ENCODE measurements around the gene RGS6.
A peak's percentile ranks its signal among the peaks of the same experiment; 100 is the strongest.

Gene RGS6

GRCh38 chr14:72535485-72535884 is 603.3 kb downstream of the RGS6 start:
- DNase-seq, result peak in 1 of 5 donors; percentile 78

DNA sequence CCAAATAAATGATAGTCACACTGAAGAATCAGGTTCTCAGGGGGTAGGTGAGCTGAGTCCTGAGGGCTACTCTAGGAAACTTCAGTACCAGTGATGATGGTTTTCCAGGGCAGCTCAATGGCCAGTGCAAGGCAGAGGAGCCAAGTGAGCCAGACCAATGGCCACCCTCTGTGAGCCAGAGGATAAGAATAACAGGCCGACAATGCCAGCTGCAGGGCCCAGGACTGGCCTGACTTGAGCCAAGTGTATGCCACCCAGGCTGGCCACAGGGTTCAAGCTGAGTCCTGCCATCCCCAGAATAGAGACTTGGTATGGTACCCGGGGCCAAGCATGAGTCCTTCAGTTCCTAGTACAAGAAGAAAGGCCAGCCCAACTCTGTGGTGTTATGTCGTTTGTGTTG is 606.2 kb downstream of the RGS6 start:
- DNase-seq, result no peak

DNA sequence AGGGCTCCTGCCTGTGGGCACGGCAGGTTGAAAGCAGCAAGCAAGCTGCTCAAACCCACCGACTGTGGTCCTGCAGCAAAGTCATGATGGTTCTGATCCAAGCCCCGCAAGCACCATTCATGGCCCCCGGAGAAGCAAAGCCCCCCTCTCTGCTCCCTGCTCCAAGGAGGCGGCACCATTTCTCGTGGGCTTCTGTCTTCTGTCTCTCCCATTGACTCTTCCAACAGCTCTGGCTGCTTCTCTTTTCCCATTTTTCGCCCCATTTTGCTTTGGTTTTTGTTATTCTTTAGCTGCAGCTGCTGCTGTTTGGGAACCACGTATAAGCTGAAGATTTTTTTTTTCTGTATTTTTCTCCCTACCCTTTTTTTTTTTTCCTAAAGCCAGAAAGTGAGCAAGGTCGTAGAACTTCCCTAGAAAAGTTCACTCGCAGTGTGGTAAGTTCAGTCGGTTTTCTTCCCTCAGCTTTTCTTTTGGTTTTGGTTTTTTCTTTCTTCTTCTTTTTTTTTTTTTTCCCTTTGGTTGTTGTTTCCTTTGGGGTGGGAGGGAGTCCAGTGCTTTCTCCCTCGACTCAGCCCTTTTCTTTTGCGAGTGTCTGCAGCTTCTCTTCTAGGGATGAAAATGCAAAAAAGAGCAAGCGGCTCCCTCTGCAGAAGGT is 607.6 kb downstream of the RGS6 start:
- no peak for DNase-seq

DNA sequence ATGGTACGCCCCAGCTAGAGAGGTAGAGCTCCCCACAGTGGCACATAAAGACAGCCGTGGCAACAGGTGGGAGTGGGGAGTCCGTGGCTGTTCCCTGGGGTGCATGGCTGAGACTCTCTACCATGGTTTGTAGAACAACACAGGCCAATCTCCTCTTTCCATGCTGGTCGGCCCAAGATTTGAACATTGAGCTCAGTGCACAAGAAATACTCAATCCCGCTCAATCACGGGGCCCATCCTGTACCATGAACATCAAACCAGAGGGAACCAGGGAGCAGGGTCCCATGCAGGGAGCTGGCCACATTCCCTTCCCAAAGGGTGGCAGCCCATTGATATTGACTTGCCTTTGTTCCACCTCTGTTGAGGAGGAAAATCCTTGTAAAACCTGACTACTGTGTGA is 608.6 kb downstream of the RGS6 start:
- no peak for DNase-seq

- no peak for DNase-seq
These were observed 609.3 kb downstream of the RGS6 start for GRCh38 chr14:72541546-72541945.

- no peak for DNase-seq
These were observed 611.1 kb downstream of the RGS6 start for GRCh38 chr14:72543341-72543740.

DNA sequence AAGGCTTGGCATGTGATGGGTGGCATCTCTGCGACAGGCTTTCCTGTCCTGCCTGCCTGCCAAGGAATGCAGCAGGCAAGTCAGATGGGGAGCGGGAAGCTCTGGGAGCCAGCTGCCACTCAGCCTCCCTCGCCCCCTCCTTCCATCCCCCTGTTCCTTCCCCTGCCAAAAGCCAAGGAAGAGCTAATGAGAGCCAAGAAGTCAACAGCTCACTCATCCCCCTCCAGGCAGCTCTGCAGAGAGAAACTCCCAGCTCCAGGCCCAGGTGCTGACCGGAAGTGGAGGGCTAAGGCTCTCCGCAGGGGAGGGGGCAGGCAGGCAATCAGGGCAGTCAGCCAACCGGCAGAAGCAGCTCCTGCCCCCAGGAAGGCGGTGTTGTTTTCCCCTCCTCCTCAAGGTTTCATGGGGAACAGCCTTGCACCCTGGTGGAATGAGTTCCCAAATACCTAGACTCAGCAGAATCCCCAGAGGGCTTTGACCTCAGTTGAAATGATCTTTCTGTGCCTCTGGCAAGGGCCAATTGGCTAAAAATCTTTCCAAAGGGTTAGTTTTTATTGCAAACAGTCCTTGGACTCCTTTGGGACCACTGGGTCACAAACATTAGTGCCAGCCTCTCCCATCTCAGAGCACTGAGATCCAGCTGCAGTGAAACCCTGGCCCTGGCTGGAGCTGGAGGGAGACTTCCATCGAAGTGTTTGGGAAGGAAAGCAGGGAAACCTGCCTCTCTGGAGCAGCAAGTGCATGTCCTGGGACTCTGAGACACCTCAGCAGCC is 612.6 kb downstream of the RGS6 start:
- DNase-seq, result no peak

GRCh38 chr14:72545411-72546311 is 613.4 kb downstream of the RGS6 start:
- DNase-seq, result no peak

GRCh38 chr14:72546344-72547016 is 614.3 kb downstream of the RGS6 start:
- DNase-seq, result no peak

DNA sequence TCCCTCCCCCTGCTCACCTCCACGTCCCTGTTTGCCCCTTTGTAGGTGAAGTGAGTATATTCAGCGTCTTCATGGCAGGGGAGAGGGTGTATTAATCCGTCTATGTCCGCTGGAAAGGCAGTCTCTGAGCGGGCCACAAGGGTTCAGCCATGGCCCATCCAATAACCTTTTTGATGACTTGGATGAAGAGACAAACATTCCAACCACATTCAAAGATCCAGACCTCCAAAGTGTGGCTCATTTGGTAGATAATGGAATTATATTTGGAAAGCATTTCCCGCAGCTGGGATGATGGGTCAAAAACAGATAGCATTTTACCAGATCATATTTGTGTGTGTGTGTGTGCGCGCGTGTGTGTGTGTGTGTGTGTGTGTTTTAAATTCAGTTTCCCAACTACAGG is 615.8 kb downstream of the RGS6 start:
- no peak for DNase-seq

- DNase-seq, result no peak
These were observed 616.8 kb downstream of the RGS6 start for GRCh38 chr14:72549026-72549425.

GRCh38 chr14:72549854-72550253 is 617.6 kb downstream of the RGS6 start:
- DNase-seq, result no peak

DNA sequence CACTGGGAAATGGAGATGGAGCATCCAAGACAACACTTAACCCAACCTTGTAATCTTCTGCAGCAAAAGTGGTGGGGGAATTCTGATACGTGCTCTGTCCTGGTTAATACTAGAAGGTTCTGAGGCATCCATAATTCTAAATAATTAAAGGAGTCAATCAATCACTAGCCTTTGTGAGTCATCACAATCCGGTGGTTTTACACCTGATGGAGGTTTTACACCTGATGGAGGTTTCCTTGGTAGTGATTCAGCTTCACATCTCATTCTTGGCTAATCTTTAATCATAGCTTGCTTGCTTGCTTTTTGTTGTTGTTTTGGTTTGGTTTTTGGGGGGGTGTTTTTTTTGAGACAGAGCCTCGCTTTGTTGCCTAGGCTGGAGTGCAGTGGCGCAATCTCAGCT is 618.3 kb downstream of the RGS6 start:
- no peak for DNase-seq

- DNase-seq, result no peak
These were observed 620.0 kb downstream of the RGS6 start for GRCh38 chr14:72552236-72552635.

DNA sequence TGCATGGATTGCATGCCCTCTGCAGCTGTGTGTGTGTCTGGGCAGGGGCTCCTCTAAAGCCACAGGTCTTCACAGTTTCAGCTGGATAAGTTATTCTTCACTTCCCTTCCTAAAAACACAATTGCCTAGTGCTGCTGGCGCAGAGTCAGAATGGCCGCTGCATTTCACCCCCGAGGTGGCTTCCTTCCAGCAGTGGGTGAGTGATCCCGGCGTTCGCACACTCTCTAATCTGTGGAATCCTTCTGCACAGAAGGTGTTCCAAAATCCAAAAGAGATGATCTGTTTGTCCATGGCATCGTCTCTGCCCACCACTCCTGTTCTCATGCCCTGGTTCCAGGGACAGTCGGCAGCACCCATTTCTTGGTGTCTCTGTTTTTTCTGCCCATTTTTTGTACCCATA is 620.9 kb downstream of the RGS6 start:
- no peak for DNase-seq

DNA sequence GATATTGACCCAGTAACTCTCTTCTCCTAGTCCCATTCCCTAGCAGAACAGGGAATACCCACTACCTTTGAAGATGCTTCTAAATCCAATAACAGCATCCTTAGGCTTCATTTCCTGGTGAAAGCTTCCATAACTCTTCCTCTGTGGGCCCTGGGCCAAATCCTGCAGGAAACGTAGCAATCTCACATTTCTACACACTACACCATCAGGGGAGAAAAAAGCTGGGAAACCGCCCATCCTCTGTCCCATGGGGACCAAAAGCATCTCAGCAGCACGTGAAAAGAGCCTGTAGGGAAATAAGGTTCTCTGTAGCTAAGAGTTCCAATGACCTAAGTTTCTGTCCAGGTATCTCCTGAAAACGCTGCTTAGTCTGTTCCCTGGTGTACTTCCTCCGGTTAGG is 621.4 kb downstream of the RGS6 start:
- no peak for DNase-seq

DNA sequence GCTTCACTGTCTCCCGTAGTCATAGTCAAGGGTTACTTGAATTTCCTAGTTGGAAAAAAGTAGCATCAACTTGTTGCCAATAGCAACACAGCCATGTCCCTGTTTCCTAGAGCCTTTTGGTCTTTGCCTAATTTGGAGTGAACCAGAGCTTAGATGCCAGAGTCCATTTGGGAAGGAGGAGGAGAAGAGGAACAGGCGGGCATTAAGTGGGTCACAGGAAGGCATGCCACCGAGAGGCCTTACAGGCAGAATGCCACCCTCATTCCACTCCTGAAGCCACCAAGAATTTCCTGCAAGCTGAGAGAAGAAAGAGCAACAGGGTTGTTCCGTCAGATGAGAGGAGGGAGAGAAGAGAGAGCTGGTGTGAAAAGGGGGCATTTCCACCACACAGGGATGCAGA is 622.2 kb downstream of the RGS6 start:
- no peak for DNase-seq

DNA sequence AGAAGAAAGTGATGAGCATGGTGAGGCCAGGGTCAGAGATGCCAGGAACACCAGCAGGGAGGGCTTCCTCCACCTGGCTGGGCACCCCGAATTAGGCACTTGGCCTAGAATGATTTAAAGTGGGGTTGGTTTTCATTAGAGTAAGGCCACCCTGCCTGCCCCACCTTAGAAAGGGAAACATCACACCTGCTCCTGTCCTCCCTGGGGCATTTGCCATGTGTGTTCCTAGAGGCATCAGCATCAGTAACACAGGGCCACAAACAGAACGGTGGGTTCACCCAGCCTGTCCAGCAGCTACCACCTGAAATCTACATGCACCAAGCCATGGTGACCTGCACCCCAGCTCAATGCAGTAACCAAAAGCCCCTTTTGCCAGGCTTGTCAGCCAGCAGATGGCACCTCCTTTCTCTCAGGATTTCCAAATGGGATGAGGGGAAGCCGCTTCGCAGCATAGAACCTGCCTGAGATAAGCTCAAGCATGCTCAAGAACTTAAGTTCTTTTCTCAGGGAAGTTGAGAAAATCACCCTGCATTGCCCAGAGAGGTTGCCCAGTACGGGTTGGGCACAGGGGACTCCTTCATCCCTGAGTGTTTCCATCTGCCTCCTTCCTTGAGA is 622.9 kb downstream of the RGS6 start:
- no peak for DNase-seq

DNA sequence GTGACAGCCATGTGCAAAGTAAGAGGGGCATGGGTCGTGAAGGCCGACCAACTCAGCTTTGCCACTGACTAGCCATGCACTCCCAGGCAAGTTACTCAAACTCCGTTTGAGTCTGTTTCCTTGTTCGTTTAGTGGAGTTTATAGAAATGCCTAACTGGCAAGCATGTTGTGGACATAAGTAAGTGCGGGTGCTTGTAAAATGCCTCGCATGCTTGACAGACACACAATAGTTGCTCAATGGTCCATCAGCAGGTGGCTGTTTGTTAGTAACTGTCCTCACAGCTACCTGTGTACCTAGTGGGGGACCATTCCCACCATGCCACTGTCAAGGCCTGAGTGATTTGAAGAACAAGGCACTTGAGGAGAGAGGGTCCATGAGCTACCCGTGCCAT is 623.4 kb downstream of the RGS6 start:
- no peak for DNase-seq

GRCh38 chr14:72557671-72558070 is 625.4 kb downstream of the RGS6 start:
- no peak for DNase-seq

DNA sequence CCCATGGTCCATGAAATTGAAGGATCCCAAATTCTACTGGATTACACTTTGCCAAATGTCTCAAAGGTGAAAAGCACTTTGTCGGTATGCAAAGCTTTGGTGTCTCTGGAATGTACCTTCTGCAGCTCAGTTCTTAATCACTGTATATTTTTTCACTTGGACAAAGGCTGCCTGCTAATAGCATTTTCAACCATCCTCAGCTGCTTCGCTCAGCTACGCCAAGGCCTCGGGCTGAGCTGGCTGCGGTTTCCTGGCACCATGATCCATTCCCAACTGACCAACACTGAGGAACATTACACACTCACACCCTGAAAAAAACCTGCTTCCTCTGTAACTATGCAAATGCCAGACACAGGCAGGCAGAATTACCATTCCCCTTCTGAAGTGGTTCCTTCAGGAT is 626.5 kb downstream of the RGS6 start:
- DNase-seq, result no peak

DNA sequence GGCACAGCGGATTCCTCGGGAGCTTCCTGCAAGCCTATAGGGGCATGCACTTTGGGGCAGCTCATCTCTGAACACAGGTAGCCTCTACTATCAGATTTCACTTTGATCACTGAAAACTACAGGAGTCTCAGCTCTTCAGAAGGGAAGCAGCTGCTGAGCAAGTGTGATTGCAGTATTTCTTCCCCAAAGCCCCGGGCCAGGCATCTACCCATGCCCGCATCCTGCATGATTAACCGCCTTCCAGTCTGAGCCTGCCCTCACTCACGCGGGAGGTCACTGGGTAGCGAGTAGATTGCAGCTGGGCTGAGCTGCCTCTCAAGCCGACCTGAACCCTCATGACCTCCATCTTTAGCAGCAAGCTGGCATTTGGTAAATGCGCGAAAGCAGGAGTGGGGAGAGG is 627.0 kb downstream of the RGS6 start:
- no peak for DNase-seq
